Stimulated activated CD8-positive, alpha-beta memory T cell treated with anti-CD3 and anti-CD28 coated beads, Interleukin-2, amount 100 ng/mL, for 1 hour (primary cell): ENCODE results near the gene SAMD4B.
"Not testable (repeated sequence)": the region's sequence is repeated elsewhere in the genome, so short reads cannot be mapped to it uniquely, and the experiment has no call there.

Experiments
- DNase-seq, 2 donors: peaks; one replicate each; pipeline ENCODE4 v3.0.0-alpha.2; 2020; ENCODE audit warnings: low read depth in 2 of 2

SAMD4B gene

GRCh38 chr19:39314016-39314728 is 28.0 kb upstream of the SAMD4B start:
- no peak for DNase-seq

- DNase-seq = no peak
Observed at GRCh38 chr19:39315933-39316332, 26.3 kb upstream of the SAMD4B start.

DNA sequence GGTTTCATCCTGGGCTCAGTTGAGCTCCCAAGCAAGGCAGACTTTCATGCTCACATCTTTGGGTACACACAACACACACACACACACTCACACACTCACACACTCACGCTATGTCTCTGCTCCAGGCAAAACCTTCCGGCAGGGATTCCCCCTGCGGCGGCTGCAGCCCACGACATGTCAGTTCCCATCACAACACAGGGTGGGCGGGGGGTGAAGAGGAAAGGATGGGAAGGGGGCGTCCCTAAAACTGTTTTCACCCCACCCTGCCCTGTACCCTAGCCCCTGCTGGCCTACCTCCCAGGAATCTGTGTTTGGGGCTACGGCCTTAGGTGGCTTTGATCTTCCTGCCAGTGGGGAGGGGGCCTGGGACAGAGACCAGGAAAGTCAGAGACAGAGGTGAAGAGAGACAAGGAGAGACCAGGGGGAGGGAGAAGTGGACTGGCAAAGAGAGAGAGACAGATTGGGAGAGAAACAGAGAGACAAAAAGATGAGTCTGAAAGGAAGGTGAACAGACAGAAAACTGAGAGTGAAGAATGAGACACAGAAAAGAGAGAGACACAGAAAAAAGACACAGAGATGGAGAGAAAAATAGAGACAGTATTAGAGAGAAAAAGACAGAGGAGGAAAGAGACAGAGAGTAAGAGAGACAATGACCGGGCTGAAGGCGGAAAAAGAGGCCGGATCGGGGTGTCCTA is 25.4 kb upstream of the SAMD4B start:
- no peak for DNase-seq

- no peak for DNase-seq
Observed at GRCh38 chr19:39317476-39317875, 24.7 kb upstream of the SAMD4B start.

DNA sequence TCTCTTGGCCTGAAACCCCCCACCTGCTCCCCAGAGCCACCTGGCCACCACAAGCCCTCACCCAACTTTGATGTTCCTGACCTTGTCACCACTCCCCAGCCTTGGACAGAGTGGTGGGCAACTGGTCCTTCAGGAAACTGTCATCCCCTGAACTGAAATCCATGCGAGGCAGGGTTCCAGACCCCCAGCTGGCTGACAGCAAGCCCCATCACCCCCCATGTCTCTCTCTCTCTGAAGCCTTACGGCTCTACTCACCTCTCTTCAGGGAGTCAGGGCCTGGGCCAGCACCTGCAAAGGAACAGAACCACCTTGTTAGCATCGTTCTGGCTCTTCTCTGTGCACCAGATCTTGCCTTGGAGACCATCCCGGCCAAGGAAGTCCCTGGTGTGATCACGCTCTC is 24.1 kb upstream of the SAMD4B start:
- no peak for DNase-seq

DNA sequence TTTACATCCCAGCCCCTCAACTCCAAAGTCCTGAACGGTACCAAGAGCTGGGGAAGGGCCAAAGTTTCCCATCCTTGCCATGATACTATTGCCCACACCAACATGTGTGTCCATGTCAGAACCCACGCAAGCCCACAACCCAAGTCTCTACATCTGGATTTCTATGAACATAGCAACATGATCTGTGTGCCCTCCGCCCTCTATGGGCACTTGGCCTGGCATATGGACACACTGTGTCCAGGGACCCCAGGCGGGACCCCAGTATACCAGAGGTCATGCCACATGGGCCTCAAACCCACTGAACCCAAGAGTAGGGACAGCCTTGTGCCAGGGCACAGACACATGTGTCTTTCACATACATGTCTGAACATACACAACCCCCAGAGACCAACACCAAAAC is 23.5 kb upstream of the SAMD4B start:
- DNase-seq = no peak

DNA sequence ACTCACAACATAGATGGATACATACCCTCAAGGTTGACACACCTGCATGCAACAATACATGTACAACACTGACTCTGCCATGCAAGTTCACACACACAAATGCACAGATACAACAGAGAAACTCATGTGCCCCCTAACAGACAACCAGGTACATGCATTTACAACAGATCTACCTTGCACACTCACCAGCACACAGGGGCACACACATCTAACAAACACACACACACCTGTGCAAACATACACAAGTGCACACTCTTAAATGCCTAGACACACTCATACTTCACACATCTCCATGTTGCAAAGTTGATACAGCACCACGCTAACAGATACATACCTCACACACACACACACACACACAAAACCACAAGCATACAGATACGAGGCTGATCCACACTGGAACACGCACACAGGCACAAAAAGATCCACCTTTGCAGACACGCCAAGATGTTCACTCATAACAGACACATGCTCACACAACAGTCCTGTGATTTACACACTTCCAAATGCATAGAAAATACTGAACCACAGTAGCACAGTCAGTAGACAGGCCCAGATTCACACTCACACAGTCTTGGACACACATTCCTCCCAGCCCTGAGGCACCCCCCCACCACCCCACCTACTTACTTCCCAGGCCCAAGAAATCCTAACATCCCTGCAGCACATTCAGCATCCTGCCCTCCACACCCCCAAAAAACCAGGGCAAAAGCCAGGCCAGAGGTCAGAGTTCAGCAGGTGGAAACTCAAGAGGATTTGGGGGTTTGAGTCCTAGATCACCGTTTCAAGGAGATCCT is 22.9 kb upstream of the SAMD4B start:
- DNase-seq = no peak

- DNase-seq = no peak
Observed at GRCh38 chr19:39319892-39320248, 22.4 kb upstream of the SAMD4B start.

GRCh38 chr19:39321117-39321831 is 20.9 kb upstream of the SAMD4B start:
- no peak for DNase-seq

DNA sequence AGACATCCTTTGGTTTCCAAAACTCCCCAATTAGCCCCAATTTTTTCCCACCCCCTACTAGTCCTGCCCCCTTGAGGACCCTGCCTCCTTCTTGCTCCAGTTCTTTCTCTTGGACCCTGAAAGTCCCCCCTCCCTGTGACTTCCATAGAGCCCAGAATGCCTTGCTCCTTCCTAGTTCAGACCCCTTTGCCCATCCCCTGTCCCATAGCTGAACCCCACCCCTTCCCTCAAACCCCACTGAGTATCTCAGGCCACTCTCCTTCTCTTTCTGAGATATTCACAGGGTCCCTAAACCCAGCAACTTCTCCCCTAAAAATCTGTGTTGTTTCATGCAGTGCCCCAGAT is 20.4 kb upstream of the SAMD4B start:
- DNase-seq = no peak

- no peak for DNase-seq
Observed at GRCh38 chr19:39324242-39324842, 17.9 kb upstream of the SAMD4B start.

- DNase-seq = no peak
Observed at GRCh38 chr19:39325778-39326665, 16.2 kb upstream of the SAMD4B start.

DNA sequence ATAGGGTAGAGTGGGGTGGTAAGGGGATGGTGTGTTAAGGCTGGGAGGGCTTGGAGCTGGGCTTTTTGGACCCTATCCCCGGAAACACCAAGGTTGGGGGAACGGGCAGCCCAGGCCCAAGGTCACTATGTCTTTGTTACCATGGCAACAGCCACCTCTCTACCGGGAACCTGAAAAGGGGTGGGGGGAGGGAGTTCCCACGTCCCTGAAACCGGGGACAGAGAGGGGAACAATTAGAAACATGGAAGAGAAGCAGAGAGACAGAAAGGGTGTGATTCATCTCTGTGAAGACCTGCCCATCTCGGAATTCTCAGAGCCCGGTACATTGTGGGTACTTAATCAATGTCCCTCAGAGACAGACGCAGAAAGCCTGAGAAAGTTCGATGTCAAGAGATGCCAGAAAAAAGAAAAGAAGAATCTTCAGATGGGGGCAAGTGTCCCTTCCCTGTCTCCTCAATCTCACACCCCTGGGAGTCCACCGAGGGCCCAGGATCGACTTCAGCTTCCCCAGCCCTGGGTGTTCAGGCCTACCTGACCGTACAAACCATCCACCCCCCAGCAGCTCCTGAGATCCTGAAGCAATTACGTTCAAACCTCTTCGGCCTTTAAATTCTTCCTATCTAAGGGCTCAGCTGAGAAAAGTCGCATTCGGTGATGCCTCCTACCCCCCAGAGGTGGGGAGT is 14.7 kb upstream of the SAMD4B start:
- DNase-seq = no peak

- DNase-seq = peak; percentile 66 to 74
Observed at GRCh38 chr19:39328046-39328705, 14.0 kb upstream of the SAMD4B start.

- no peak for DNase-seq
Observed at GRCh38 chr19:39329948-39330347, 12.3 kb upstream of the SAMD4B start.

DNA sequence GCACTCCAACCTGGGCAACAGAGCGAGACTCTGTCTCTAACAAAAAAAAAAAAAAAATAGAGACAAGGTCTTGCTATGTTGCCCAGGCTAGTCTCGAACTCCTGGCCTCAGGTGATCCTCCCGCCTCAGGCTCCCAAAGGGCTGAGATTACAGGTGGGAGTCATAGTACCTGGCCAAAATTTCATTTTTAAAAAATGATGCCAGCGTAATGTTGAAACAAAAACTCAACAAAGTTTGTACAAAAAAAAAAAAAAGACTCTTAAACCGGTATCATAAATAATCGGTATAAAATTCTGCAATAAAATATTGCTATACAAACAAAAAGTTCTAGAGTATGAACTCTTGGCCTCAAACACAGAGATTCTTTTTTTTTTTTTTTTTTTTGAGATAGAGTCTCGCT is 9.9 kb upstream of the SAMD4B start:
- DNase-seq = no peak

- DNase-seq = not testable (repeated sequence)
Observed at GRCh38 chr19:39332738-39333137, 9.5 kb upstream of the SAMD4B start.

GRCh38 chr19:39333507-39333906 is 8.7 kb upstream of the SAMD4B start:
- no peak for DNase-seq

DNA sequence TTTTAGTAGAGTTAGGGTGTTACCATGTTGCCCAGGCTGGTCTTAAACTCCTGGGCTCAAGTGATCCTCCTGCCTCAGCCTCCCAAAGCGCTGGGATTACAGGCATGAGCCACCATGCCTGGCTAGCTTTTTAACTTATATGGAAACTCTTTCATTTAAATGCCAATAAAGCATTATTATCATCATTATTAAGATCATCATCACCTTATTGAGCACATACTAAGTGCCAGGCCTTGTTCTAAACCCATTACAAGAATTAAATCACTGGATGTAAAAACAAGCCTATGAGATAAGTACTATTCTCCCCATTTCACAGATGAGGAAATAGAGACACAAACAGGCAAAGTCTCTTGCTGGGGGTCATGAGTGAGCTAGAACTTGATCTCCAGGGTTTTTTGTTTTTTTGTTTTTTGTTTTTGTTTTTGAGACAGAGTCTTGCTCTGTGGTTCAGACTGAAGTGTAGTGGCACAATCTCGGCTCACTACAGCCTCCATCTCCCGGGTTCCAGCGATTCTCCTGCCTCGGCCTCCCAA is 7.7 kb upstream of the SAMD4B start:
- DNase-seq = no peak

DNA sequence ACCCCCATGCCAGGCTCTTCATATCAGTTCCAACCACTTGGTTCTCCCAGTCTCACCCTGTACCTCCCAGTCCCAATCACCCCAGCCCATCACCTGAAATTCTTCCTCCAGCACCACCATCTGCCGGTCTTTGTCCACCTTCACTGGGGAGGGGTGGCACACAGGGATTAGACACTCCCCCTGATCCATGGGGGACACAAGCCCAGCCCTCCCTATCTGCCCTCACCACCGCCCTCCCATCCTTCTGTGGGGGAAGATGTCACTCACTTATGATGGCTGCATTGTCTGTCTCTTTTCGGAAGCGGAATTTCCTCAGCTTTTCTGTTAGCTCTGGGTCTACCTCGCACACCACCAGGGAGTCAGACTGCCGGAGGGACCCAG is 7.1 kb upstream of the SAMD4B start:
- DNase-seq = no peak
